Measurements from ENCODE around the gene CLCC1. TPM values are rescaled to one million over a fixed set of nuclear protein-coding genes. Genes with fewer than 3 reads are reported as not detected.

CLCC1 gene
- total and polyA plus RNA-seq, 4 donors: 9.7 to 29.2 (median 19.8) TPM

DNA sequence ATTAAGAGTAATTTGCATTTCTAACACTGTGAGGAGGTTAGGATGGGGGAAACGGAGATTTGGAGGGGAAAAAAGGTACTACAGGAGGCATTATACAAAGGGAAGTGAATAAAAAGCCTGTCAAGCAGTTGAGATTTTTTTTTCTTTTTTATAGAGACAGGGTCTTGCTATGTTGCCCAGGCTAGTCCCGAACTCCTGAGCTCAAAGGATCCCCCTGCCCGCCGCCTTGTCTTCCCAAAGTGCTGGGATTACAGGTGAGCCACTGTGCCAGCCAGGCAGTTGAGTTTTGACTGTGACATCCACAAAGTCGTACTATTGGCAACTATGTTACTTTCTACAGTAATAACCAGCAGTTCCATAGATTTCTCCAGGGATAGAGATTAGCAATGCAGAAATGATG is 2.6 kb downstream of the CLCC1 start:
- Histone ChIP-seq H3K4me3 (no peak overlapping the region), H3K4me1 (ENCODE audit: control insufficient read depth in 5 of 5, insufficient read depth in 5 of 5, low read length in 5 of 5) (peaks cover 0 to 9% (median 5%) of the 10 kb centered on the region in 5 donors), H3K9me3 (ENCODE audit: control insufficient read depth in 4 of 4, insufficient read depth in 3 of 4, low read length in 3 of 4) (no peaks in the 10 kb centered on the region), H3K27me3 (ENCODE audit: control insufficient read depth in 3 of 3, insufficient read depth in 3 of 3, low read length in 2 of 3) (no peaks in the 10 kb centered on the region), H3K27ac (ENCODE audit: low read depth in 1 of 2, low read length in 1 of 2) (no peak overlapping the region), H3K9ac (ENCODE audit: insufficient read depth in 1 of 2, low read length in 2 of 2) (no peak overlapping the region), H3K36me3 (ENCODE audit: control insufficient read depth in 4 of 4, insufficient read depth in 4 of 4, low read length in 4 of 4) (peaks cover 0 to 8% (median 0%) of the 10 kb centered on the region in 4 donors)
- no peak for ATAC-seq (ENCODE audit: insufficient read depth, low FRiP score)
- DNase-seq: no peak
- TF ChIP-seq, protein P1, sequence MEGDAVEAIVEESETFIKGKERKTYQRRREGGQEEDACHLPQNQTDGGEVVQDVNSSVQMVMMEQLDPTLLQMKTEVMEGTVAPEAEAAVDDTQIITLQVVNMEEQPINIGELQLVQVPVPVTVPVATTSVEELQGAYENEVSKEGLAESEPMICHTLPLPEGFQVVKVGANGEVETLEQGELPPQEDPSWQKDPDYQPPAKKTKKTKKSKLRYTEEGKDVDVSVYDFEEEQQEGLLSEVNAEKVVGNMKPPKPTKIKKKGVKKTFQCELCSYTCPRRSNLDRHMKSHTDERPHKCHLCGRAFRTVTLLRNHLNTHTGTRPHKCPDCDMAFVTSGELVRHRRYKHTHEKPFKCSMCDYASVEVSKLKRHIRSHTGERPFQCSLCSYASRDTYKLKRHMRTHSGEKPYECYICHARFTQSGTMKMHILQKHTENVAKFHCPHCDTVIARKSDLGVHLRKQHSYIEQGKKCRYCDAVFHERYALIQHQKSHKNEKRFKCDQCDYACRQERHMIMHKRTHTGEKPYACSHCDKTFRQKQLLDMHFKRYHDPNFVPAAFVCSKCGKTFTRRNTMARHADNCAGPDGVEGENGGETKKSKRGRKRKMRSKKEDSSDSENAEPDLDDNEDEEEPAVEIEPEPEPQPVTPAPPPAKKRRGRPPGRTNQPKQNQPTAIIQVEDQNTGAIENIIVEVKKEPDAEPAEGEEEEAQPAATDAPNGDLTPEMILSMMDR (IDR thresholded peaks at IDR 0.05; ENCODE audit: control extremely low read depth, extremely low read depth): no peak
- WGBS, 2 donors: 96% methylated on average over 5 of the region's 5 CpGs

DNA sequence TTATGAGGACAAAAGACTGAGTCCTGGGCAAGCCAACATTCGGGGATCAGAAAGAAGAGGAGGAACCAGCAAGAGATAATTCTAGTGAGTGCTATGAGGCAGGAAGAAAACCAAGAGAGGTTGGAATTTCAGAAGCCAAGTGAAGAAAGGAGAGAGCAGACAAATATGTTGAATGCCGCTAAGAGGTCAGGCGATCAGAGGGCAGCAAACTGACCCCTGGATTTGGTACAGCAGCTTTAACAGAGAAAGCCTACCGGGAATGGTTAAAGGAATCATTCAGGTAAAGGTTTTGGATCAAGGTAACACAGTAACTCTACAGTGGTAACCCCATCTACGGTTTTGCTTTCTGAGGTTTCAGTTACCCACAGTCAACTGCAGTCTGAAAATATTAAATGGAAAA is 5.4 kb downstream of the CLCC1 start:
- DNase-seq: no peak
- H3K9ac ChIP-seq (ENCODE audit: insufficient read depth in 1 of 2, low read length in 2 of 2): no peak overlapping the region
- TF ChIP-seq, protein P1 (IDR thresholded peaks at IDR 0.05; ENCODE audit: control extremely low read depth, extremely low read depth): no peak
- H3K4me3 ChIP-seq: no peak overlapping the region
- WGBS, 2 donors: 92 to 94% methylated on average over 5 of the region's 5 CpGs
- peaks cover 0 to 5% (median 2%) of the 10 kb centered on the region in 4 donors for H3K36me3 ChIP-seq (ENCODE audit: control insufficient read depth in 4 of 4, insufficient read depth in 4 of 4, low read length in 4 of 4)
- no peaks in the 10 kb centered on the region for H3K27me3 ChIP-seq (ENCODE audit: control insufficient read depth in 3 of 3, insufficient read depth in 3 of 3, low read length in 2 of 3)
- no peak overlapping the region for H3K27ac ChIP-seq (ENCODE audit: low read depth in 1 of 2, low read length in 1 of 2)
- peaks cover 0 to 9% (median 5%) of the 10 kb centered on the region in 5 donors for H3K4me1 ChIP-seq (ENCODE audit: control insufficient read depth in 5 of 5, insufficient read depth in 5 of 5, low read length in 5 of 5)
- ATAC-seq (ENCODE audit: insufficient read depth, low FRiP score): no peak
- no peaks in the 10 kb centered on the region for H3K9me3 ChIP-seq (ENCODE audit: control insufficient read depth in 4 of 4, insufficient read depth in 3 of 4, low read length in 3 of 4)

DNA sequence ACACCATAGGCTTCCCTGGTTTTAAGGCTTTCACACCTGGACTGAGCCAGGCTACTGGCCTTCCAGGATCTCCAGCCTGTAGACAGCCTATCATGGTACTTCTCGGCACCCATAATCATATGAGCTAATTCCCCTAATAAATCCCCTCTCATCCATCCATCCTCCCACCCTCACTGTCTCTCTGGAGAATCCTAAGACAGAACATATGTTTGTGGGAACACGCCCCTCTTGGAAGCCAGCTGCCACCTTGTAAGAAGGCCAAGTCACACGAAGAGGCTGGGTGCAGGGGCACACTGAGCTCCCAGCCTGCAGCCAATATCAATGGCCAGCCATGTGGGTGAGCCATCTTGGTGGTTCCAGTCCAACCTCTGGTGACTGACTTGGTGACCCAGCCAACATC is 7.4 kb downstream of the CLCC1 start:
- no peak for DNase-seq
- no peak for ATAC-seq (ENCODE audit: insufficient read depth, low FRiP score)
- TF ChIP-seq, protein P1 (IDR thresholded peaks at IDR 0.05; ENCODE audit: control extremely low read depth, extremely low read depth): no peak
- Histone ChIP-seq H3K27me3 (ENCODE audit: control insufficient read depth in 3 of 3, insufficient read depth in 3 of 3, low read length in 2 of 3) (no peaks in the 10 kb centered on the region), H3K36me3 (ENCODE audit: control insufficient read depth in 4 of 4, insufficient read depth in 4 of 4, low read length in 4 of 4) (peaks cover 0 to 4% (median 2%) of the 10 kb centered on the region in 4 donors), H3K4me3 (no peak overlapping the region), H3K4me1 (ENCODE audit: control insufficient read depth in 5 of 5, insufficient read depth in 5 of 5, low read length in 5 of 5) (peaks cover 0 to 2% (median 0%) of the 10 kb centered on the region in 5 donors), H3K9me3 (ENCODE audit: control insufficient read depth in 4 of 4, insufficient read depth in 3 of 4, low read length in 3 of 4) (no peaks in the 10 kb centered on the region), H3K27ac (ENCODE audit: low read depth in 1 of 2, low read length in 1 of 2) (no peak overlapping the region), H3K9ac (ENCODE audit: insufficient read depth in 1 of 2, low read length in 2 of 2) (no peak overlapping the region)
- 86 to 95% methylated on average over 3 of the region's 3 CpGs for WGBS, 2 donors

DNA sequence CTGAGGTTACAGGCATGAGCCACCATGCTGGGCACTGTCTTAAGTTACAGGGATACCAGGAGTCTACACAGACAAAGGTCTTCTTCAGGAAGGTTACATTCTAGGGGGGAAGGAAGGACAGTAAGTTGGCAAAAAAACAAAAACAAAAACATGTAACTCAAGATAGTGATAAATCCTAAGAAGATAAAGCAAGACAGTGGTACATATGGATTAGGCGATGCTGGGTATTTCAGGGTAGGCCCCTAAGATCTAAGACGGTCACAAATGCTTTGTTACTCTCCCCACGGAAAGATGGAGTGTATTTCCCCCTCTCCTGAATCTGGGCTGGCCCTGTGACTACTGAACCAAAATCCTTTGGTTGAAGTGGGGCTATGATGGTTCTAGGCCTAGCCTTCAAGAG is 8.2 kb downstream of the CLCC1 start:
- Histone ChIP-seq H3K9ac (ENCODE audit: insufficient read depth in 1 of 2, low read length in 2 of 2) (no peak overlapping the region), H3K27ac (ENCODE audit: low read depth in 1 of 2, low read length in 1 of 2) (no peak overlapping the region), H3K9me3 (ENCODE audit: control insufficient read depth in 4 of 4, insufficient read depth in 3 of 4, low read length in 3 of 4) (no peaks in the 10 kb centered on the region), H3K36me3 (ENCODE audit: control insufficient read depth in 4 of 4, insufficient read depth in 4 of 4, low read length in 4 of 4) (peaks cover 0 to 4% (median 2%) of the 10 kb centered on the region in 4 donors), H3K27me3 (ENCODE audit: control insufficient read depth in 3 of 3, insufficient read depth in 3 of 3, low read length in 2 of 3) (no peaks in the 10 kb centered on the region), H3K4me1 (ENCODE audit: control insufficient read depth in 5 of 5, insufficient read depth in 5 of 5, low read length in 5 of 5) (peaks cover 0 to 2% (median 0%) of the 10 kb centered on the region in 5 donors), H3K4me3 (no peak overlapping the region)
- 92 to 99% methylated on average over 3 of the region's 3 CpGs for WGBS, 2 donors
- DNase-seq (no peak), ATAC-seq (ENCODE audit: insufficient read depth, low FRiP score) (no peak)
- TF ChIP-seq, protein P1 (IDR thresholded peaks at IDR 0.05; ENCODE audit: control extremely low read depth, extremely low read depth): no peak
